IMR-90 (cell line): Measurements from ENCODE around the gene LIN52. TPM values are rescaled to one million over a fixed set of nuclear protein-coding genes. Genes with fewer than 3 reads are reported as not detected.

Experiments
- ATAC-seq: fragments of 200-7000 bp; cut with Tn5 transposase; 2 replicates; pipeline ENCODE4 v1.9.1; 2020; ENCODE audit warnings: low read depth, mild to moderate bottlenecking, moderate library complexity
- BruUV-seq: library from RNA; stranded (reverse); fragments of 400-500 nt; replicated peaks from 2 replicates; lab custom pipeline; 2021; lab: Mats Ljungman, UMichigan
- CTCF ChIA-PET: fragments of 300-600 bp; formaldehyde crosslinking; extraction: SDS; loops from one replicate; lab custom pipeline; 2021; ENCODE audit warnings: antibody characterized with exemption; lab: Yijun Ruan, JAX
- POLR2A ChIA-PET: fragments of 300-600 bp; sonication (Branson Sonifier 250); formaldehyde crosslinking; loops from one replicate; lab custom pipeline; 2022; ENCODE audit warnings: antibody characterized with exemption; ENCODE audit not compliant: unreplicated experiment; lab: Charles Lee
- DNase-seq: peaks from one replicate; pipeline ENCODE4 v3.0.0; 2013
- H2AFZ ChIP-seq: replicated peaks from 2 replicates; pipeline ENCODE3; 2013; ENCODE audit warnings: low read length, mild to moderate bottlenecking; ENCODE audit not compliant: poor library complexity
- H2AK5ac ChIP-seq: 2 replicates; pipeline ENCODE4 v1.6.1; 2013; ENCODE audit warnings: low read depth, low read length, inconsistent platforms
- H2AK9ac ChIP-seq: replicated peaks from 2 replicates; pipeline ENCODE3; 2013; ENCODE audit warnings: mild to moderate bottlenecking, low read depth, low read length, moderate library complexity; ENCODE audit not compliant: poor library complexity
- H2BK120ac ChIP-seq: 2 replicates; pipeline ENCODE4 v1.6.1; 2013; ENCODE audit warnings: low read depth, low read length, inconsistent platforms
- H2BK15ac ChIP-seq: 3 replicates; pipeline ENCODE4 v1.6.1; 2013; ENCODE audit warnings: low read depth, low read length, inconsistent platforms
- H2BK20ac ChIP-seq: 2 replicates; pipeline ENCODE4 v1.6.1; 2013; ENCODE audit warnings: low read depth, mild to moderate bottlenecking, inconsistent platforms, low read length, moderate library complexity
- H2BK5ac ChIP-seq: 2 replicates; pipeline ENCODE4 v1.6.1; 2013; ENCODE audit warnings: mild to moderate bottlenecking, low read depth, low read length, inconsistent platforms; ENCODE audit not compliant: poor library complexity, severe bottlenecking
- H3K14ac ChIP-seq: replicated peaks from 2 replicates; pipeline ENCODE4 v1.6.1; 2013; ENCODE audit warnings: low read depth, low read length, inconsistent platforms
- H3K18ac ChIP-seq: 2 replicates; pipeline ENCODE4 v1.6.1; 2013; ENCODE audit warnings: low read depth, low read length, control low read depth
- H3K23ac ChIP-seq: 2 replicates; pipeline ENCODE4 v1.6.1; 2013; ENCODE audit warnings: low read depth, low read length, inconsistent platforms
- H3K27ac ChIP-seq: 2 replicates; pipeline ENCODE4 v1.5.1; 2013; ENCODE audit warnings: mild to moderate bottlenecking, control low read depth, low read length; ENCODE audit not compliant: insufficient read depth
- H3K27me3 ChIP-seq: 2 replicates; pipeline ENCODE4 v1.6.1; 2013; ENCODE audit warnings: low read length; ENCODE audit not compliant: control insufficient read depth, insufficient read depth
- H3K36me3 ChIP-seq: 2 replicates; pipeline ENCODE4 v1.6.1; 2013; ENCODE audit warnings: low read length, mixed read lengths; ENCODE audit not compliant: control insufficient read depth, insufficient read depth
- H3K4ac ChIP-seq: 2 replicates; pipeline ENCODE4 v1.6.1; 2013; ENCODE audit warnings: low read depth, low read length, inconsistent platforms
- H3K4me1 ChIP-seq: 2 replicates; pipeline ENCODE4 v1.6.1; 2013; ENCODE audit warnings: low read length, mixed read lengths; ENCODE audit not compliant: control insufficient read depth, insufficient read depth
- H3K4me2 ChIP-seq: 2 replicates; pipeline ENCODE4 v1.6.1; 2013; ENCODE audit warnings: low read depth, mild to moderate bottlenecking, control low read depth, low read length, moderate library complexity
- H3K4me3 ChIP-seq: 2 replicates; pipeline ENCODE4 v1.5.1; 2013; ENCODE audit warnings: low read depth, mild to moderate bottlenecking, control low read depth, low read length, moderate library complexity; ENCODE audit not compliant: insufficient read depth
- H3K56ac ChIP-seq: 2 replicates; pipeline ENCODE4 v1.6.1; 2013; ENCODE audit warnings: low read length, inconsistent platforms; ENCODE audit not compliant: insufficient read depth; ENCODE audit errors: extremely low read depth
- H3K79me1 ChIP-seq, 2 experiments: 2 replicates each; pipeline ENCODE4 v1.6.1; 2013; ENCODE audit warnings: low read length in 2 of 2, inconsistent platforms in 1 of 2, low read depth in 1 of 2
- H3K9ac ChIP-seq: 2 replicates; pipeline ENCODE4 v1.6.1; 2013; ENCODE audit warnings: low read depth, low read length, control low read depth
- H3K9me1 ChIP-seq: 2 replicates; pipeline ENCODE4 v1.6.1; 2013; ENCODE audit warnings: low read length, inconsistent platforms; ENCODE audit not compliant: insufficient read depth
- H3K9me3 ChIP-seq: 2 replicates; pipeline ENCODE4 v1.6.1; 2013; ENCODE audit warnings: low read length; ENCODE audit not compliant: control insufficient read depth, insufficient read depth
- H4K20me1 ChIP-seq: 2 replicates; pipeline ENCODE4 v1.6.1; 2013; ENCODE audit warnings: low read length, inconsistent platforms; ENCODE audit not compliant: insufficient read depth
- H4K5ac ChIP-seq: 2 replicates; pipeline ENCODE4 v1.6.1; 2013; ENCODE audit warnings: mild to moderate bottlenecking, low read depth, low read length, control low read depth
- H4K8ac ChIP-seq, 2 experiments: 2 replicates each; pipeline ENCODE4 v1.6.1; 2013; ENCODE audit warnings: low read depth in 2 of 2, low read length in 2 of 2, control low read depth in 1 of 2, inconsistent platforms in 1 of 2
- H4K91ac ChIP-seq: 2 replicates; pipeline ENCODE4 v1.6.1; 2013; ENCODE audit warnings: low read depth, low read length, inconsistent platforms; ENCODE audit not compliant: insufficient read depth
- CEBPB ChIP-seq: IDR thresholded peaks from 2 replicates; pipeline ENCODE4 v1.6.1; 2012; ENCODE audit warnings: low read depth, low read length, improper control_type of control experiment
- FOS ChIP-seq: fragments of 150-350 bp; IDR thresholded peaks from 2 replicates; pipeline ENCODE4 v1.6.1; 2016; ENCODE audit warnings: low read depth, low read length
- MAFK ChIP-seq: IDR thresholded peaks from 2 replicates; pipeline ENCODE4 v1.6.1; 2012; ENCODE audit warnings: low read depth, low read length, improper control_type of control experiment
- NFE2L2 ChIP-seq: fragments of 150-350 bp; IDR thresholded peaks from 2 replicates; pipeline ENCODE4 v1.6.1; 2016; ENCODE audit warnings: low read depth, mild to moderate bottlenecking, low read length
- POLR2A ChIP-seq: IDR thresholded peaks from 2 replicates; pipeline ENCODE4 v1.6.1; 2012; ENCODE audit warnings: mild to moderate bottlenecking, low read depth, low read length
- WGBS, 2 experiments: methylation state at CpG; one replicate each; pipeline versions ENCODE4 v1.1.5 to v1.1.7; 2013; ENCODE audit warnings: missing lambda C conversion rate in 2 of 2; ENCODE audit not compliant: insufficient read length in 1 of 2; ENCODE audit errors: extremely low coverage in 2 of 2; 5-methylcytosine and 5-hydroxymethylcytosine counted together
- dilution Hi-C: fragments of 300-500 bp; cut with HindIII; formaldehyde crosslinking; loops from one replicate; pipeline ENCODE4 v1.14.3; 2018; ENCODE audit warnings: low sequenced_read_pairs; ENCODE audit not compliant: unreplicated experiment
- in situ Hi-C: fragments of 300-500 bp; cut with MboI; formaldehyde crosslinking; loops from 3 replicates; pipeline ENCODE4 v1.14.3; 2019; ENCODE audit warnings: low sequenced_read_pairs, inconsistent platforms, mixed read lengths
- intact Hi-C: fragments of 100-400 bp; cut with micrococcal nuclease; formaldehyde crosslinking; loops from 2 replicates; pipeline ENCODE4 v1.10.0; 2022
- polyA plus RNA-seq, 3 experiments: library from polyadenylated mRNA; depleted of rRNA; stranded (reverse); fragments of >200 nt; gene quantifications; 2 replicates each; pipeline ENCODE4 v1.2.3, GENCODE V29; 2012; ENCODE audit warnings: low replicate concordance in 1 of 3
- total RNA-seq: library from RNA; depleted of rRNA; stranded (reverse); fragments of >200 nt; gene quantifications from 2 replicates; pipeline ENCODE4 v1.2.3, GENCODE V29; 2012

The LIN52 gene
- total and polyA plus RNA-seq, 2 of the 4 experiments (the other 2 are of a cell fraction) = 6.1 to 11.5 TPM

GRCh38 chr14:74089251-74090020 is 4.7 kb downstream of the LIN52 start:
- H3K27ac ChIP-seq = no peak overlapping the region
- CTCF ChIA-PET = interaction anchor here (0.6 kb wide), 1 partner anchor 207 kb away, joined by 3 read pairs; no protein-coding TSS in a partner anchor

More at GRCh38 chr14:74089251-74090020, 4.7 kb downstream of the LIN52 start:
- Histone ChIP-seq H3K9me1 (no peaks in the 10 kb centered on the region), H2BK15ac (no peak overlapping the region), H2BK20ac (no peak overlapping the region), H2BK120ac (no peak overlapping the region), H3K27me3 (no peaks in the 10 kb centered on the region), H3K4me1 (no peaks in the 10 kb centered on the region), H3K9me3 (no peaks in the 10 kb centered on the region), H3K4ac (no peak overlapping the region), H2AFZ (no peak overlapping the region), H4K91ac (no peak overlapping the region), H2AK5ac (no peak overlapping the region), H3K23ac (no peak overlapping the region), H3K4me3 (no peak overlapping the region), H3K18ac (no peak overlapping the region), H3K14ac (no peak overlapping the region), H4K20me1 (no peaks in the 10 kb centered on the region), H3K9ac (no peak overlapping the region), H2AK9ac (no peak overlapping the region), H4K5ac (no peak overlapping the region), H3K79me1 (peaks cover 7 to 29% of the 10 kb centered on the region in 2 experiments), H3K56ac (no peak overlapping the region), H2BK5ac (no peak overlapping the region), H4K8ac (no peak overlapping the region), H3K36me3 (peaks cover 1% of the 10 kb centered on the region; the same call in 1 of the 2 replicates), H3K4me2 (no peak overlapping the region)
- intact Hi-C loops = no loop called here
- TF ChIP-seq NFE2L2 = no peak
- TF ChIP-seq CEBPB = no peak
- no peak for TF ChIP-seq FOS
- no peak for TF ChIP-seq POLR2A
- TF ChIP-seq MAFK = no peak
- dilution Hi-C loops = no loop called here
- ATAC-seq = no peak
- in situ Hi-C loops = no loop called here
- BruUV-seq = no TSS peak
- 95% methylated on average over 2 of the region's 8 CpGs; no CpG with 5 or more reads in 1 of the 2 experiments for WGBS, 2 experiments
- POLR2A ChIA-PET = no interaction called here
- no peak for DNase-seq
